NCI-H510A (cell line): ENCODE measurements around the gene NOB1.

ENCODE experiments used
- DNase-seq: peaks from one replicate; lab custom pipeline; 2025; lab: John Stamatoyannopoulos, UW

NOB1 gene

DNA sequence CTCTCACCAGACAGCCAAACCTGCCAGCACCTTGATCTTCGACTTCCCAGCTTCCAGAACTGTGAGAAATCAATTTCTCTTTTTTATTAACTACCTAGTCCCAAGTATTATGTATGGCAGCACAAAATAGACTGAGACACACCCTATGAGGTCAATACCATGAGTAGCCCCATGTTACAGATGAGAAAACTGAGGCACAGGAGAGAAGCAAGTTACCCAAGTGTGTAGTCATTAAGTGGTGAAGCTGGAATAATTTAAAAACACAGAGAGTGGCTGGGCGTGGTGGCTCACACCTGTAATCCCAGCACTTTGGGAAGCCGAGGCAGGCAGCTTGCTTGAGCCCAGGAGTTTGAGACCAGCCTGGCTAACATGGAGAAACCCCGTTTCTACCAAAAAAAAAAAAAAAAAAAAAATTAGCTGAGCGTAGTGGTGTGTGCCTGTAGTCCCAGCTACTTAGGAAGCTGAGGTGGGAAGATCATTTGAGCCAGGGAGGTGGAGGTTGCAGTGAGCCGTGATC, 33.2 kb downstream of the NOB1 start:
- DNase-seq: no peak

DNA sequence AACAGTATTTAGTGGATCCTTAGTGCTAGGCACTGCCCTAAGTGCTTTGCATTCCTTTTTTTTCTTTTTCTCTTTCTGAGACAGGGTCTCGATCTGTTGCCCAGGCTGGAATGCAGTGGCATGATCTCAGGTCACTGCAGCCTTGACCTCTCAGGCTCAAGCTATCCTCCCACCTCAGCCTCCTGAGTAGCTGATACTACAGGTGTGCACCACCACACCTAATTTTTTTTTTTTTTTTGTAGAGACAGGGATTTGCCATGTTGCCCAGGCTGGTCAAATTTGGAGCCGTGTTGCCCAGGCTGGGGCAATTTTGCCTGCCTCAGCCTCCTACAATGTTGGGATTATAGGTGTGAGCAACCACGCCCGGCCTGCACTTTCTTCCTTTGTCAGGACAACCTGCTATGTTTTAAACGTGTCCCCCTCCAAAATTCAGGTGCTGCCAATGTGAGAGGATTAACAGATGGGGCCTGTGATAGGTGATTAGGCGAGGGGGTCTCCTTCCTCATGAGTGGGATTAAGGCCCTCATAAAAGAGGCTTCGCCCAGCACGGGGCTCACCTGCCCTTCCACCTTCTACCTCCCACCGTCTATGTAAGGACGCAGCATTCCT, 33.8 kb downstream of the NOB1 start:
- no peak for DNase-seq

DNA sequence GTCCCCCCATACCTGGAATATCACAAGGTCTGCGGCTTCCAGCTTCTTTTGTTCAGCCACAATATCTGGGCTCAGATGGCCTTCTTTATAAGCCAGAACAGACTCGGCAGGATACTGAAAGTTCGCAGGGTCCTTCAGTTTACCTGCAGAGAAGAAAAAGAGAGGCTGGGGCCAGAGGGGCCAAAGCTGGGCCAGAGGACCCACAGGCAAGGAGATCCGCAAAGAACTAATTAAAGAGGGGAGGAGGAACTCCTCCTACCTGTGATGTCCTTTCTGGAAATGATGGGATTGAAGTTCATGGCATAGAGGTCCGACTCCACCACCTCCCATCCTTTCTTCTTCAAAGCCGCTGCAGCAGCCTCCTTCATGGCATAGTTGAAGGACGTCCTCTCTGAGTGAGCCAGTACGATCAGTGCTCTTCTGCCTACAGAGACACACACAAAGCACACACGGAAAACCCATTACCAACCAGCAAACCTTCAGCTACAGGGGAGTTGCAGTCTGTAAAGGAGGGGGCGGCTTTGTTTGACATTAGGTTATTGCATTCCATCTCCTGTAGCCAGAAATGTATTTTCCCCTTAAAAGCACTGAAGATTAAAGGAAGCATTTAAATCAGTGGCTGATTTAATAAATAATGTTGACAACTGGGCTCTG, 36.5 kb downstream of the NOB1 start:
- DNase-seq: no peak

DNA sequence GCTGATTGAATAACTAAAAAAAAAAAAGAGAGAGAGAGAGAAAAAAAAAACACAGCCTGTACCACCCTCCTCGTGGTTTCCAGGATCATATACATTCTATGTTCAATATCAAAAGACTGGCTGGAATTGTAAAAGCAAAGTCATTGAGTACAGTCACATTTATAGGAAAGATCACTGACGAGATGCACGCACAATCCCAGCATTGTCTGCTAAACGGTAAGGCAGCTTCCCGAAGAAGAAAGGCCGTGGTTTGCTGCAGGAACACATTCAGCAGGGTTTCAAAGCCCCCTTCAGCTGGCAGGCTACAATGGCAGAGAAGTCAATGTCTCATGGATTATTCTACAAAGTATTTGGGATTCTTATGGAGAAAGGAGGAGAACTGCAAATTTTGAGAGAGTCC, 37.7 kb downstream of the NOB1 start:
- no peak for DNase-seq

DNA sequence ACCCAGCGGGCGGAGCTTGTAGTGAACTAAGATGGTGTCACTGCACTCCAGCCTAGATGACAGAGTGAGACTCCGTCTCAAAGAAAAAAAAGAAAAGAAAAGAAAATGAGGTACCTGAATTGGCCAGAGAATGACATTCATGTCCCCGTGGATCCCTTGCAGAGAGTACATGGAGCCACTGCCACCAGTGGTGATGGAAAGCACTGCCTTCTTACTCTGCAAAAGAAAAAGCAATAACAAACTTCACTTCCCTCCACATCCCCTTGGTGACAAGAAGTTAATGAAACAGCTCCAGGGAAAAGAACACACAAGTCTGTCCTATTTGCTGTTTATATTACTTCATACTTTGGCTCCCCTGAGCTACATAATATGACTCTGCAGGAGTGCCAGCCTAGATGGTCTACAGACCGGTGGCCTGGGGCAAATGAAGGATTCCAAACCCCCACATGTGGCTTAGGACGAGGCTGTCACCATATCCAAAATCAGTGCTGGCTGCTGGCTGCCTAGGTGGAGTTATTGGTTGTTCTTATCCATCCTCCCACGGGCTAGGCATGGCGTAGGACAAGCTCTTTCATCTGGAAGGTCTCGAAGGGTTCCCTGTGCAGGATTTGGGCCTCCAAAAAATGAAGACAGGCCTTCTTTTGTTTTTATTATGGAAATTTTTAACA, 41.7 kb downstream of the NOB1 start:
- no peak for DNase-seq

DNA sequence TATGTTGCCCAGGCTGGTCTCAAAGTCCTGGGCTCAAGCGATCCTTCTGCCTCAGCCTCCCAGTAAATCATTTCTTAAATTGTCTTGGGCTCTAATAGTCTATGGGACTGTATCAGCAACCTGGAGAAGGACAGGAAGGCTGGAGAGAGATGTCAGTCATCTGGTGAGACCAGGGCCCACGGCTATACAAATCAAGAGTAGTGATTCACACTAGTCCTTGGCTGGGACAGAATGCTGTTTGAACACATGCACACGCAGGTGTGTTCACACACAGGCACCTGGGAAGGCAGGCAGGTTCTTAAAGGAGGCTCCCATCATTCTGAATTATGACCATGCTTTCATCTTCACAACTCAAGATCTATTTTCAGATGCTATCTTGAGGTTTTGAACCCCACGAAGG, 42.4 kb downstream of the NOB1 start:
- DNase-seq: no peak

DNA sequence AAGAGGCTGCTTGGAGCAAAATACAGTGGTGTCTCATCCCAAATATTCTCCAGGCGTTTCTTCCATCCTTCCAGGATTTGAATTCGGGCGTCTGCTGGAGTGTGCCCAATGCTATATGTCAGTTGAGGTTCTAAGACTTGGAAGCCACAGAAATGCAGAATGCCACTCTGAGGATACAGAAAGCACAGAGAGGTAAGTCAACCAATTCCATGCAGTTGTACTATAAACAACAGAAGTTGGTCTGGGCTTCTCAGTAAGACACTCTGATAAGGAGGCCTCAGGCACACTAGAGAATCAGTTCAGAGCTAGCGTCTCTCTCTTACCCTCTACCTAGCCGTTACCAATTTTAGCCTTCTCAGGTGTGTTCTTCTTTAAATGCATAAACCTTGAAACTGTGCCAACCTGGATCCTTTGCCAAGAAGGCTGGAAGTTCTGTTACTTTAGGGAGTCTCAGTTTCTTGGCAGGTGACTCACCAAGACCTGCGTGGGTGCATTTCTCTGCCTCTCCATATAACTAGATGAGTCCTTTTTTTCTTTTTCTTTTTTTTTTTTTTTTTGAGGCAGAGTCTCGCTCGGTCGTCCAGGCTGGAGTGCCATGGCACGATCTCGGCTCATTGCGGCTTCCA, 43.5 kb downstream of the NOB1 start:
- no peak for DNase-seq

DNA sequence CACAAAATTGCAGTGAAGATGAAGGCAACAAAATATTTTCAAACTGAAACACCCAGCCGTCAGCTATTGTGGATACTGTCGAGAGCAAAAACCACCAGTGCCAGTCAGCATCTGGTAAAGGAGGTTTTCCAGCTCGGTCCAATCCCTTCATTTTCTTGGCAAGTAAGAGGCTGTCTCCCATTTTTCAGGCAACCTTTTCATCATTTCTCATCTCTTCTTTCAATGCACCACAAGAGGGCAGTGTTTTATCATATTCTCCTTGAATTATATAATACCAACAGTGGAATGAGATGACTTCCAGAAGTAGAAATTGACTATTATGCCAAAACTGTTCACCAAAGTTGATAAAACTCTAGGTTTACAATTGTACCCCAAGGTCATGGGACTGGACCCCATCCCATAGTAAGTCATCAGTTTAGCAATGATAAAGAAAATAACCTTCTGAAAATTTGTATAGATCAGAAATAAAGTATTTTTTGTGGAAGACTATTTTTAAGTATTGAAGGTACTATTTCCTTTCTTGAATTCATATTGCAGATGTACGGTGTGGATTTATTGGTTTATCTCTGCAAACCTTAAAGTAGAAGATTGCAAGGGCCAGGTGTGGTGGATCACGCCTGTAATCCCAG, 45.2 kb downstream of the NOB1 start:
- DNase-seq: no peak

DNA sequence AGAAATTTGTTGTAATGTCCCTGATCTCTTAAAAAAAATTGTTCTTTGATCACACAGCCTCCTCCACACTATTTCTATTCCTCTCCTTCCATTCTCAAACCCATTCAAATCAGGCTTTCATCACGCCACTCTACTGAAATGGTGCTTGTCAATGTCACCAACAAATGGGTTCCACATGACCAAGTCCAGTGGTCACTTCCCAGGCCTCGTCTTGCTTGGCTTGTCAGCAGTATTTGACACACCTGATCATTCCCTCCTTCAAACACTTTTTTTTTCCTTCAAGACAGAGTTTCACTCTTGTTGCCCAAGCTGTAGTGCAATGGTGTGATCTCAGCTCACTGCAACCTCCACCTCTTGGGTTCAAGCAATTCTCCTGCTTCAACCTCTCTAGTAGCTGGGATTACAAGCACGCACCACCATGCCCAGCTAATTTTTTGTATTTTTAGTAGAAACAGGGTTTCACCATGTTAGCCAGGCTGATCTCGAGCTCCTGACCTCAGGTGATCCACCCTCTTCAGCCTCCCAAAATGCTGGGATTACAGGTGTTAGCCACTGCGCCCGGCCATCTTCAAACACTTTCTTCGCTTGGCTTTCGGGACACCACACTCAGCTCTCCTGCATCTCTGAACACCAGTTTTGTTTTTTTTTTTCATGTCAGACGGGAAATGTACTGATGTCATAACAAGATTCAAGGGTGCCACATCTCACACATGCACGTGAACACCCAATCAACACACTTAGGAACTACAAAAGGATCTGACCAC, 46.6 kb downstream of the NOB1 start:
- DNase-seq: no peak

DNA sequence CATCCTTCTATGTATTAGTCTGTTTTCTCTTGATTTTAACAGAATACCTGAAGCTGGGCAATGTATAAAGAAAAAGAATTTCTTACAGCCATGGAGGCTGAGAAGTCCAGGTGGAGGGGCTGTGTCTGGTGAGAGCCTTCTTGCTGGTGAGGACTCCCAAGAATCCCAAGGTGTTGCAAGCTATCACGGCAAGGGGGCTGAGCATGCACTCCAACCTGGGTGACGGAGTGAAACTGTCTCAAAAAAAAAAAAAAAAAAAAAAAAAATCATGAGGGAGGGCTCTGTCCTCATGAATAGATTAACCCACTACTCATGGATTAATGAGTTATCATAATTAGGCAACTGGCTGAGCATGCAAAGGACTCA, 47.8 kb downstream of the NOB1 start:
- DNase-seq: no peak

DNA sequence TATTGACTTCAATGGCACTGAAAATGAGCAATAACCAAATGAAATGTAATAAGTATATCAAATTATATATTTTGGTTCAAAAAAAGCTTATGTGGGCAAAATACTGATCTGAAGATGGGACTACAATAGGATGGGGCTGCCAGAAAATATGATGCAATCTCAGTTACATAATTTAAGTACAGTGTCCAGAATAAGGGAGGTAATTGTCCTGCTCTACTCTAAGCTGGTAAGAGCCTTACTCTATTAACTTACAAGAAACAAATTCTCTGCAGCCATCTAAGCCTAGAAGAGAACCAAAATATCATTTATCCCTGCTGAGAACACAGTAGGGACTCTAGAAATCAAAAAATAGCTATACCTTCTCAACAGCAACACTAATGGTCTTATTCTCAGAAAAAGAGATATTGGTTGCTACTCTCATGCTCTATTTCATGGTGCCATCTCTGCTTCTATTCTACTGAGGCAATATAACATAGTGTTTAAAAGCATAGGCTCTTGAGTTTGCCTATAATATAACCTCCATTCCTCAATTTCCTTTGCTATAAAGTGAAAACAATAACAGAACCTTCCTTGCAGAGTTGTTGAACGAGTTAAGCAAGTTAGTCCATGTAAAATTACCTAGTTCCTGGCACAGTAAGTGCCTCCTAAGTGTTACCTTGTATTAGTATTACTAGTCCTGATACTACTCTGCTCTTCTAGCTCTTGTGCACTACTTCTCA, 48.3 kb downstream of the NOB1 start:
- no peak for DNase-seq

DNA sequence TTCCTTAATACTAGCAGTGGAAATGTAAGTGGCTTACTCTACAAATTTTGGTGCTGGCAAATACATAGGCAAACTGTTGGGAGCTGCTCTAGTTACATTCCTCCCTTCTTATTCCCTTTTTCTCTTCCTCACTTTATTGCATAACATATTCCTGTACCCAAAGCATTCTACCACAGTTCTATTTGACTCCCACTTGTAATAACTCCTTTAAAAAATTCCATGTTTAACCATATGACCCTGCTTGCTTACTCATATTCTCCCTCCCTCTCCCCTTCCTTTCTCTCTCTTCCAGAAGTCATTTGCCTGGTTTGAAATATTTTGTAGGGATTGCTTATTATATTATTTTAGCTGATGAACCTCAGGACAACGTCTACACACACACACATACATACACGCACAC, 51.1 kb downstream of the NOB1 start:
- no peak for DNase-seq

DNA sequence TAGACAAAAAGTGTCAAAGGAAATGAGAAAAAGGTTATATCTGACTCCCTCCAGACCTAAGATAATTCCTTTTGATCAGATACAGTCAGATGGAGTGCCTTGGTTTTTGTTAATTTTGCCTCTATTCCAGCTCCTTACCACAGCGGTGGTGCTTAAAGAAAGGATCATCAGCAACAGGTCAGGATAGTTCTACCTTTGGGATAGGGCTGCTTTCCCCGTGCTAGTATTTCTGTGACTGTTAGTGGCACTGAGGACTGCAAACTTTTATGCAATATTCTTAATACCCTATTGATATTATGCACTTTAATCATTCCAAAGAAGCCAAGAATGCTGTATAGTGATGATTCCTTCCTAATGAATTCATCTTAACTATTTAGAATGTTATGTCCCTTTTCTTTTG, 52.9 kb downstream of the NOB1 start:
- DNase-seq: no peak

DNA sequence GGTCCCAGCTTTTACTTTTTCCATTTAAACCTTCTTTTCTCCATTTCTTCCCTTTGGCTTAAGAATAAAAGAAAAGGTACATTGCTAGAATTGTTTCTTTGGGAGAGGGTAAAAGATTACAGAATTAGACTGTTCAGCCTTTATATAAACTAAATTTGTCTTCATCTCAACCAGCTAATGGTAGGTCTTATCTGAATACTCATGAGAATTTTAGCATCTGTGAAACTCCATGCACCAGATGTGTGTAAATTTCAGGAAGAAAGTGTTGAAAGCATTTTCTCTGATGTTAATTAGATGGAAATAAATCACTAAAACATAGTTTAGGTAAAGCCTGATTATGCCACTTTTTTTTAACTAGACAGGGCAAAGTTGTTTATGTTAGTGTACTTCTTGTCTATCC, 53.3 kb downstream of the NOB1 start:
- no peak for DNase-seq

DNA sequence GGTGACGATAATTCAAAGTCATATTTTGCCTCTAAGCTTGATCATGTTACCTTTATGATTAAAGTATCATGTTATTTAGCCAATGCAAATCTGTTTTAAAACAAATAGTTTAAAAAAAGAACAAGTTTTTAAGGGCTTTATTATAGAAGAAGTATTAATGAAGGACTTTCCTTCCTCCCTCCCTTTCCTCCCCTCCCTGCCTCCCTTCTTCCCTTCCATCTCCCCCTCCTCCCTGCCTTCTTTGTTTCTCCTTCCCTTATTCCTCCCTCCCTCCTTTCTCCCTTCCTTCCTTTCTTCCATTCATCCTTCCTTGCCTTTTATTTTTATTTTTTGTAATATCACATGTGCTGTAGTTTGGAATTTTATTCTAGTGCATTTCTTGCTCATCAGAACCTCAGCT, 54.8 kb downstream of the NOB1 start:
- no peak for DNase-seq

DNA sequence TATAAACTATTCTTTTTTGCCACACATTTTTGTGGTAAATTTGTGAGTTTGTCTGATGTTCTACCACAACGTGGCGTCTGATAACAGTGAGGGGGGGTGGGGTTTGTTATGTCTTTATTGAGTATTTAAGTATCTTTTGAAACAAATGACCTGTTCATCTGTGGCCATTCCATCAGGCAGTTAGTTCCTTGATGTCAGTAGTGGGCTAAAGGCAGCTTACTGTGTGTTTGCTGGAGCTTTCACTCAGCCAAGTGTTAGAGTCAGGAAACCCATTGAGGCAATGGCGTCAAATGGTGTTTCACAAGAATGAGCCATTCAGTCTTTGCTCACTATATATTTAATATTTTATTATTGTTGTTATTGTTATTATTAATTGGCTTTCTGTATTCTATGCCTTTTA, 56.3 kb downstream of the NOB1 start:
- no peak for DNase-seq

DNA sequence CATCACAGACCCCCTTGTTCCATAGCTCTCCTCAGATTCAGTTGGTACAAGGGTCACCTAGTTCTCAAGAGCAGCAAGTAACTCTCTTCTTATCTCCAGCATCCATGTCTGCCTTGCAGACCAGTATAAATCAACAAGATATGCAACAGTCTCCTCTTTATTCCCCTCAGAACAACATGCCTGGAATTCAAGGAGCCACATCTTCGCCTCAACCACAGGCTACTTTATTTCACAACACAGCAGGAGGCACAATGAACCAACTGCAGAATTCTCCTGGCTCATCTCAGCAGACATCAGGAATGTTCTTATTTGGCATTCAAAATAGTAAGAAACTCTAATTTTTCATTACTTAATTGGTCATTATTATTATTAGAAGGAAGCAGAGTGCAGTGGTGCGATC, 60.8 kb downstream of the NOB1 start:
- DNase-seq: no peak

DNA sequence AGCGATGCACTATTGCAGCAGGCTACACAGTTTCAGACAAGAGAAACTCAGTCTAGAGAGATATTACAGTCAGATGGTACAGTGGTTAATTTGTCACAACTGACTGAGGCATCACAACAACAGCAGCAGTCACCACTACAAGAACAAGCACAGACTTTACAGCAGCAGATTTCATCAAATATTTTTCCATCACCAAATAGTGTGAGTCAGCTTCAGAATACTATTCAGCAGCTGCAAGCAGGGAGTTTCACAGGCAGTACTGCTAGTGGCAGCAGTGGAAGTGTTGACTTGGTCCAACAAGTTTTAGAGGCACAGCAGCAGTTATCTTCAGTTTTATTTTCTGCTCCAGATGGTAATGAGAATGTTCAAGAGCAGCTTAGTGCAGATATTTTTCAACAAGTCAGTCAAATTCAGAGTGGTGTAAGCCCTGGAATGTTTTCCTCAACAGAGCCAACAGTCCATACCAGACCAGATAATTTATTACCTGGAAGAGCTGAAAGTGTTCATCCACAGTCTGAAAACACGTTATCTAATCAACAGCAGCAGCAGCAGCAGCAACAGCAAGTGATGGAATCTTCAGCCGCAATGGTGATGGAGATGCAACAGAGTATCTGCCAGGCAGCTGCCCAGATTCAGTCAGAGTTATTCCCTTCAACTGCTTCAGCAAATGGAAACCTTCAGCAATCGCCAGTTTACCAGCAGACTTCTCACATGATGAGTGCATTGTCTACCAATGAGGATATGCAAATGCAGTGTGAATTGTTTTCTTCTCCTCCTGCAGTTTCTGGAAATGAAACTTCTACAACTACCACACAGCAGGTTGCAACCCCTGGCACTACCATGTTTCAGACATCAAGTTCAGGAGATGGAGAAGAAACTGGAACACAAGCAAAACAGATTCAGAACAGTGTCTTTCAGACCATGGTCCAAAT, 62.5 kb downstream of the NOB1 start:
- DNase-seq: no peak
